ENCODE measurements around the gene OR4C16. TPM values are rescaled to one million over a fixed set of nuclear protein-coding genes. Genes with fewer than 3 reads are reported as not detected.

OR4C16 gene
- total RNA-seq, 1 experiment from 2014 or later = not detected

GRCh38 chr11:55607545-55607944 lies 35.6 kb downstream of the OR4C16 start, which contains the start of gene OR4C11:
Gene OR4C11, minus strand, starts transcription at chr11:55607645. Its CDS starts 3,272 bp downstream, at chr11:55604373.
- intact Hi-C loops (cut with micrococcal nuclease; ENCODE audit: unreplicated experiment) = no loop called here

More at GRCh38 chr11:55607545-55607944, 35.6 kb downstream of the OR4C16 start, which contains the start of gene OR4C11:
- Histone ChIP-seq H2AFZ (no peak within 1 kb of the TSS), H3K4me2 (no peak within 1 kb of the TSS), H3K9me3 (ENCODE audit: insufficient read depth, low read depth) (no peaks in the 10 kb centered on the region), H3K4me1 (replicated peaks; ENCODE audit: insufficient read depth) (no peaks in the 10 kb centered on the region), H3K79me2 (ENCODE audit: low read depth) (no peaks in the 10 kb centered on the region), H3K27ac (no peak within 1 kb of the TSS), H3K4me3 (no peak within 1 kb of the TSS), H4K20me1 (ENCODE audit: insufficient read depth) (no peaks in the 10 kb centered on the region), H3K36me3 (ENCODE audit: low read depth) (no peaks in the 10 kb centered on the region), H3K9me2 (ENCODE audit: insufficient read depth) (no peaks in the 10 kb centered on the region), H3F3A (ENCODE audit: insufficient read depth, low read depth) (no peaks in the 10 kb centered on the region), H3K27me3 (ENCODE audit: insufficient read depth, low read depth) (no peaks in the 10 kb centered on the region)
- TF ChIP-seq EZH2 (IDR thresholded peaks at IDR 0.05; ENCODE audit: low read depth) = no peak
- TF ChIP-seq, protein P1, sequence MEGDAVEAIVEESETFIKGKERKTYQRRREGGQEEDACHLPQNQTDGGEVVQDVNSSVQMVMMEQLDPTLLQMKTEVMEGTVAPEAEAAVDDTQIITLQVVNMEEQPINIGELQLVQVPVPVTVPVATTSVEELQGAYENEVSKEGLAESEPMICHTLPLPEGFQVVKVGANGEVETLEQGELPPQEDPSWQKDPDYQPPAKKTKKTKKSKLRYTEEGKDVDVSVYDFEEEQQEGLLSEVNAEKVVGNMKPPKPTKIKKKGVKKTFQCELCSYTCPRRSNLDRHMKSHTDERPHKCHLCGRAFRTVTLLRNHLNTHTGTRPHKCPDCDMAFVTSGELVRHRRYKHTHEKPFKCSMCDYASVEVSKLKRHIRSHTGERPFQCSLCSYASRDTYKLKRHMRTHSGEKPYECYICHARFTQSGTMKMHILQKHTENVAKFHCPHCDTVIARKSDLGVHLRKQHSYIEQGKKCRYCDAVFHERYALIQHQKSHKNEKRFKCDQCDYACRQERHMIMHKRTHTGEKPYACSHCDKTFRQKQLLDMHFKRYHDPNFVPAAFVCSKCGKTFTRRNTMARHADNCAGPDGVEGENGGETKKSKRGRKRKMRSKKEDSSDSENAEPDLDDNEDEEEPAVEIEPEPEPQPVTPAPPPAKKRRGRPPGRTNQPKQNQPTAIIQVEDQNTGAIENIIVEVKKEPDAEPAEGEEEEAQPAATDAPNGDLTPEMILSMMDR (conservative IDR thresholded peaks at IDR 0.05) = no peak
- ChIA-PET POLR2A (ENCODE audit: unreplicated experiment) (no interaction called here), CTCF (no interaction called here)
- DNase-seq = no peak
- BruUV-seq (replicated peaks) = no TSS peak

Other genes with a start within 250 kb of the OR4C16 start
- not detected in 2 replicates for gene OR4A16, start 228.9 kb upstream of the OR4C16 start, total RNA-seq (2021)
- gene OR4A15, start 204.2 kb upstream of the OR4C16 start, total RNA-seq (2021) = not detected in 2 replicates
- gene OR4C15, start 17.7 kb upstream of the OR4C16 start, total RNA-seq (2021) = not detected in 2 replicates
- not detected in 2 replicates for gene OR4C11, start 35.5 kb downstream of the OR4C16 start, total RNA-seq (2021)
- gene OR4P4, start 63.0 kb downstream of the OR4C16 start, total RNA-seq (2021) = not detected in 2 replicates
- not detected in 2 replicates for gene OR4S2, start 76.2 kb downstream of the OR4C16 start, total RNA-seq (2021)
- gene OR4C6, start 90.1 kb downstream of the OR4C16 start, total RNA-seq (2021) = not detected in 2 replicates
- gene OR5D13, start 201.3 kb downstream of the OR4C16 start, total RNA-seq (2021) = not detected in 2 replicates
- not detected in 2 replicates for gene OR5D14, start 223.4 kb downstream of the OR4C16 start, total RNA-seq (2021)
- not detected in 2 replicates for gene OR5L1, start 239.2 kb downstream of the OR4C16 start, total RNA-seq (2021)
- not detected in 2 replicates for gene OR5D18, start 247.5 kb downstream of the OR4C16 start, total RNA-seq (2021)